ENCODE measurements around the gene CCDC33. TPM values are rescaled to one million over a fixed set of nuclear protein-coding genes. Genes with fewer than 3 reads are reported as not detected.

CCDC33 gene
- total and polyA plus RNA-seq, 8 donors, result 0.58 to 9.4 (median 0.73) TPM; not detected in 5

DNA sequence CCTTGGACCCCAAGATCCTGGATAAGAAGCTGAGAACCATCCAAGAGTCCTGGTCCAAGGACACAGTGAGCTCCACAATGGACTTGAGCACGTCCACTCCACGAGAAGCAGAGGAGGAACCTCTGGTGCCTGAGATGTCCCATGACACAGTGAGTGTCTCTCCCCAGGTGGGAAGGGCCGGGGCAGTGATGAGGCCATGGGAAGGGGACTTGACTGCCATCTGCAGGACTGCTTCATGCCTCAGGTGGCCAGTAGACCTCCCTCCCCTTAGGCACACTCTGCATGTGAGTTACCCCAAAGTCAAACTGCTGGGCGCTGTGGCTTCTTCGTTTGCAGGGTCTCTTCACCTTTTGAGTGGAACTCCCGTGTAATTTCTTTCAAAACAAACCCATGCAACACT lies 59.7 kb downstream of the CCDC33 start:
- Histone ChIP-seq H3K27ac (no peak overlapping the region), H3K27me3 (peaks cover 0 to 66% (median 0%) of the 10 kb centered on the region in 3 donors), H3K4me1 (peaks cover 0 to 5% (median 2%) of the 10 kb centered on the region in 4 donors), H3K36me3 (no peaks in the 10 kb centered on the region), H3K4me3 (no peak overlapping the region), H3K9me3 (no peaks in the 10 kb centered on the region)
- intact Hi-C loops (cut with DNase I; ENCODE audit: low total_unique reads), result no loop called here
- no peak for TF ChIP-seq POLR2AphosphoS5 (IDR thresholded peaks at IDR 0.05)
- TF ChIP-seq, protein P1, sequence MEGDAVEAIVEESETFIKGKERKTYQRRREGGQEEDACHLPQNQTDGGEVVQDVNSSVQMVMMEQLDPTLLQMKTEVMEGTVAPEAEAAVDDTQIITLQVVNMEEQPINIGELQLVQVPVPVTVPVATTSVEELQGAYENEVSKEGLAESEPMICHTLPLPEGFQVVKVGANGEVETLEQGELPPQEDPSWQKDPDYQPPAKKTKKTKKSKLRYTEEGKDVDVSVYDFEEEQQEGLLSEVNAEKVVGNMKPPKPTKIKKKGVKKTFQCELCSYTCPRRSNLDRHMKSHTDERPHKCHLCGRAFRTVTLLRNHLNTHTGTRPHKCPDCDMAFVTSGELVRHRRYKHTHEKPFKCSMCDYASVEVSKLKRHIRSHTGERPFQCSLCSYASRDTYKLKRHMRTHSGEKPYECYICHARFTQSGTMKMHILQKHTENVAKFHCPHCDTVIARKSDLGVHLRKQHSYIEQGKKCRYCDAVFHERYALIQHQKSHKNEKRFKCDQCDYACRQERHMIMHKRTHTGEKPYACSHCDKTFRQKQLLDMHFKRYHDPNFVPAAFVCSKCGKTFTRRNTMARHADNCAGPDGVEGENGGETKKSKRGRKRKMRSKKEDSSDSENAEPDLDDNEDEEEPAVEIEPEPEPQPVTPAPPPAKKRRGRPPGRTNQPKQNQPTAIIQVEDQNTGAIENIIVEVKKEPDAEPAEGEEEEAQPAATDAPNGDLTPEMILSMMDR (IDR thresholded peaks at IDR 0.05), result no peak
- no peak for TF ChIP-seq POLR2A (IDR thresholded peaks at IDR 0.05)
- TF ChIP-seq EP300 (IDR thresholded peaks at IDR 0.05), result no peak
- DNase-seq, result no peak
- WGBS, 5 donors, result 53 to 62% (median 54%) methylated on average over 4 to 6 of the region's 6 CpGs

DNA sequence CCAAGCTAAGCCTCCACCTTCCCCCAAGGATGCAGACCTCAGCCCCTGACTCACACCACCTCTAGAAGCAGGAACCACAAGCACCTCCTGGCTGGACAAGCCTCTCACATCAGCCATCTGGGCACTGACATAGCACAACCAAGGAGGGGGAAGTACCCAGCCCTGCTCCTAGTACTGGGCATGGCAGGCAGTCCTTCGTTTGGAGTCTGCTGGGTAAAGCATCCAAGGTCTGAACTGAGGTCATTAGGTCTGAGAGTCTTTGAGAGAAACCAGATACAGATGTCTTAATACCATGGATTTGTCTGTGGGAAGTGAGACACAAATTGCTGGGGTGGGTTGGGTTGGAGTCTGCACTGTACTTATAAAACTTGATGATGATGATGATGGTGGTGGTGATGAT lies 61.8 kb downstream of the CCDC33 start:
- intact Hi-C loops (cut with DNase I; ENCODE audit: low total_unique reads), result no loop called here
- no peaks in the 10 kb centered on the region for H3K36me3 ChIP-seq
- no peak for TF ChIP-seq EP300 (IDR thresholded peaks at IDR 0.05)
- no peak for TF ChIP-seq POLR2A (IDR thresholded peaks at IDR 0.05)
- TF ChIP-seq, protein P1 (IDR thresholded peaks at IDR 0.05), result no peak
- no peak for TF ChIP-seq POLR2AphosphoS5 (IDR thresholded peaks at IDR 0.05)
- peaks cover 0 to 67% (median 0%) of the 10 kb centered on the region in 3 donors for H3K27me3 ChIP-seq
- no peaks in the 10 kb centered on the region for H3K9me3 ChIP-seq
- no peaks in the 10 kb centered on the region for H3K4me1 ChIP-seq
- 9 to 43% (median 24%) methylated on average over 1 of the region's 1 CpG for WGBS, 5 donors
- no peak overlapping the region for H3K4me3 ChIP-seq
- H3K27ac ChIP-seq, result no peak overlapping the region
- DNase-seq, result no peak

DNA sequence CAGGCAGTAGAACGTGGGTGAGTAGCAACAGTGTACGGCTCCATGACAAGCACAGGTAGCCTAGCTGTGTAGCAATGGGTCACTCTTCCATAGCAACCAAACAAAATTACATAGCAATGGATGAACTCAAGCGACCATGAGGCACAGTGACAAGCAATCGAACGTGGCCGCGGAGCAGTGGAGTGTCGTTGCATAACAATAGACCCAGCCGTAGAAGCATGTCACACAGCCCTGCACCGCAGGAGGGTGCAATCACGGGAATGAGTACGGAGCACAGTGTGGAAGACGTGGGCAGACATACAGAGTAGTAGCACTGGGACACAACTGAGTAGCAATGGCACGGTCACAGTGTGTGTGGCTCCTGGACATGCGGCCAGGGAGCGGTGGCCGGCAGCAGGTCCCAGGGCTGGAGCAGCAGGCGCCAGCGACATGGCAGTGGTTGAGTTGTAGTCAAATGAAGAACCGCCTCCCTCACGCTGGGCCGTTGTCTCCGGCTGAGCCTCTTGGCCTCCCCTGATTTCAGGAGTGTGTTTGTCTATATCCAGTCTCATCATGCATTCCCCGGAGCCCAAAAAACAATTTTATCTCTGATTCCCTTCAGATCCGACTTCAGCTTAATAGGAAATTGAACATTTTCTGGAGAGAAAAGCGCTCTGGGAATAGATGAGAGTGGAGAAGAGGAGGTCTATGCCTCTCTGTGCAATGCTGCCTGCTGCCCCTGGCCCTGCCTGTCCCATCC lies 64.1 kb downstream of the CCDC33 start:
- no peaks in the 10 kb centered on the region for H3K9me3 ChIP-seq
- no peak overlapping the region for H3K4me3 ChIP-seq
- peaks cover 0 to 74% (median 4%) of the 10 kb centered on the region in 3 donors for H3K27me3 ChIP-seq
- H3K4me1 ChIP-seq, result no peaks in the 10 kb centered on the region
- no peak overlapping the region for H3K27ac ChIP-seq
- no peaks in the 10 kb centered on the region for H3K36me3 ChIP-seq
- TF ChIP-seq EP300 (IDR thresholded peaks at IDR 0.05) (no peak), POLR2AphosphoS5 (IDR thresholded peaks at IDR 0.05) (no peak), POLR2A (IDR thresholded peaks at IDR 0.05) (no peak)
- TF ChIP-seq, protein P1 (IDR thresholded peaks at IDR 0.05), result no peak
- no peak for DNase-seq
- intact Hi-C loops (cut with DNase I; ENCODE audit: low total_unique reads), result no loop called here
- WGBS, 5 donors, result 40 to 51% (median 44%) methylated on average over 26 of the region's 26 CpGs

DNA sequence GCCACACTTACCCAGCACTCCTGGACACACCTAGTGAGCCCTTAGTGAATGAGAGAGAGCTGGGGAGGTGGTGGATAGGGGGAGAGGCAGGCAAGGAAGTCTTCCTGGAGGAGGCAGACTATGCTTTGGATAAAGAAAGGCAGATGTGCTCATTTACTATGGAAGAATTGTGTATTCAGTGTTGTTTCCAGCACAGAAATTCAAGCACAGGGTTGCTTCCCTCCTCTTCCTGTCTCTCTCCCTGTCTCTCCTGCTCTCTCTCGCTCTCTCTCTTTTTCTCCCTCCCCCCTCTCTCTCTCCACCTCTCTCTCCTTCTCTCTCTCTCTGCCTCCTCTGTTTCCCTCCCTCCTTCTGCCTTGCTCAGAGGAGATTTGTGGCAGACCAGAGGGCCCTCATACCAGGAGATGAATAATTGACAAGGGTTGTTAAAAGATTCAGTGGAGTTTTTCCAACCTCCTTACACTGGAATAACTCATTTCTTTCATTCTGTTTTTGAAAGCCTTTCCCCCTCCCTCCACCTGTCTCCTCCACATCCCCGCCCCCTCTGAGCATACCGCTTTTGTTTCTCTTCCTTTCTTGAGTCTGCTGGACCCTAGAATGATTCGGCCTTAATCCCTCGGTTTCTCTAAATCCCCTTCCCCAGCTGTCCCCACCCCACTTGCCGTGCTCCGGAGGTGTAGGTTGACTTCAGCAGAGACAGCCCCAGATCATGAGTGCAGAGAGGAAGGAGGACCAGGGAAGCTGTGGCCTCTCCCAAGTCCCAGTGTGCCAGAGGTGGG lies 65.6 kb downstream of the CCDC33 start:
- Histone ChIP-seq H3K4me3 (no peak overlapping the region), H3K27ac (no peak overlapping the region), H3K36me3 (no peaks in the 10 kb centered on the region), H3K4me1 (no peaks in the 10 kb centered on the region), H3K27me3 (peaks cover 0 to 78% (median 7%) of the 10 kb centered on the region in 3 donors), H3K9me3 (no peaks in the 10 kb centered on the region)
- TF ChIP-seq, protein P1 (IDR thresholded peaks at IDR 0.05), result no peak
- no peak for TF ChIP-seq POLR2A (IDR thresholded peaks at IDR 0.05)
- TF ChIP-seq POLR2AphosphoS5 (IDR thresholded peaks at IDR 0.05), result no peak
- TF ChIP-seq EP300 (IDR thresholded peaks at IDR 0.05), result no peak
- DNase-seq, result no peak
- WGBS, 5 donors, result 44 to 58% (median 50%) methylated on average over 7 of the region's 7 CpGs
- intact Hi-C loops (cut with DNase I; ENCODE audit: low total_unique reads), result no loop called here
